ENCODE data around the gene ENG. TPM values are rescaled to one million over a fixed set of nuclear protein-coding genes. Genes with fewer than 3 reads are reported as not detected.

The ENG gene
- total and polyA plus RNA-seq, 8 donors: 9.7 to 42.4 (median 20.5) TPM

DNA sequence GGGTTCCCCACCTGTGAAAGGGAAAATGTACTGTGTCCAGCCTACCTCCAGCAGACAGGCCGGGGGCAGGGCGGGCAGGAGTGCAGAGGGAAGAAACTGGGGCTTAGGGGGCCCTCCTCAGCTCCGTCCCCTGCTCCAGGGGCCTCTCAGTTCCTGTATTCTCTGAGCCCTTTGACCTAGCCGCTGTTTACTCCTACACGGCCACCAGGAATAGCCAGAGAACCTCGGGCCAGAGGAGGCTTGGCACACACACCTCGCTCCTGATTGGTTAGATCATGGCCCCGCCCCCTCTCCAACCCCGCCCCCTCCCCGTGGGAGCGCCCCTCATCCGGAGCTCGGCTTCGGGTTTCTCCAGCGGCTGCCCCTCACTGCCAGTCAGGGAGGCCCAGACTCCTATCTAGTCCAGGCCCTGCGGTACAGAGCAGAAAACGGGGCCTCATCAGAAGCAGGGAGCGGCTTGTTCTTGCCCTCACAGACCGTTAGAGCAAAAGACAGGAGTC is 42.8 kb upstream of the ENG start:
- FAIRE-seq: no peak
- peak; percentile 52 to 81 (median 77) for ATAC-seq
- Histone ChIP-seq H3K27ac (peak overlapping the region in 3 of 4 donors; percentile 22 to 83 (median 51)), H3K4me3 (peak overlapping the region in 2 of 4 donors; percentile 96), H3K4me1 (peaks cover 13 to 29% (median 14%) of the 10 kb centered on the region in 3 donors), H3K9me3 (no peaks in the 10 kb centered on the region), H3K36me3 (peaks cover 10 to 36% (median 10%) of the 10 kb centered on the region in 3 donors), H3K27me3 (no peaks in the 10 kb centered on the region)
- intact Hi-C loops (cut with DNase I): no loop called here
- DNase-seq: peak; percentile 78 to 91 (median 81)
- TF ChIP-seq, protein P1, sequence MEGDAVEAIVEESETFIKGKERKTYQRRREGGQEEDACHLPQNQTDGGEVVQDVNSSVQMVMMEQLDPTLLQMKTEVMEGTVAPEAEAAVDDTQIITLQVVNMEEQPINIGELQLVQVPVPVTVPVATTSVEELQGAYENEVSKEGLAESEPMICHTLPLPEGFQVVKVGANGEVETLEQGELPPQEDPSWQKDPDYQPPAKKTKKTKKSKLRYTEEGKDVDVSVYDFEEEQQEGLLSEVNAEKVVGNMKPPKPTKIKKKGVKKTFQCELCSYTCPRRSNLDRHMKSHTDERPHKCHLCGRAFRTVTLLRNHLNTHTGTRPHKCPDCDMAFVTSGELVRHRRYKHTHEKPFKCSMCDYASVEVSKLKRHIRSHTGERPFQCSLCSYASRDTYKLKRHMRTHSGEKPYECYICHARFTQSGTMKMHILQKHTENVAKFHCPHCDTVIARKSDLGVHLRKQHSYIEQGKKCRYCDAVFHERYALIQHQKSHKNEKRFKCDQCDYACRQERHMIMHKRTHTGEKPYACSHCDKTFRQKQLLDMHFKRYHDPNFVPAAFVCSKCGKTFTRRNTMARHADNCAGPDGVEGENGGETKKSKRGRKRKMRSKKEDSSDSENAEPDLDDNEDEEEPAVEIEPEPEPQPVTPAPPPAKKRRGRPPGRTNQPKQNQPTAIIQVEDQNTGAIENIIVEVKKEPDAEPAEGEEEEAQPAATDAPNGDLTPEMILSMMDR (IDR thresholded peaks at IDR 0.05): no peak
- 10% methylated on average over 16 to 19 of the region's 19 CpGs for WGBS, 2 donors

DNA sequence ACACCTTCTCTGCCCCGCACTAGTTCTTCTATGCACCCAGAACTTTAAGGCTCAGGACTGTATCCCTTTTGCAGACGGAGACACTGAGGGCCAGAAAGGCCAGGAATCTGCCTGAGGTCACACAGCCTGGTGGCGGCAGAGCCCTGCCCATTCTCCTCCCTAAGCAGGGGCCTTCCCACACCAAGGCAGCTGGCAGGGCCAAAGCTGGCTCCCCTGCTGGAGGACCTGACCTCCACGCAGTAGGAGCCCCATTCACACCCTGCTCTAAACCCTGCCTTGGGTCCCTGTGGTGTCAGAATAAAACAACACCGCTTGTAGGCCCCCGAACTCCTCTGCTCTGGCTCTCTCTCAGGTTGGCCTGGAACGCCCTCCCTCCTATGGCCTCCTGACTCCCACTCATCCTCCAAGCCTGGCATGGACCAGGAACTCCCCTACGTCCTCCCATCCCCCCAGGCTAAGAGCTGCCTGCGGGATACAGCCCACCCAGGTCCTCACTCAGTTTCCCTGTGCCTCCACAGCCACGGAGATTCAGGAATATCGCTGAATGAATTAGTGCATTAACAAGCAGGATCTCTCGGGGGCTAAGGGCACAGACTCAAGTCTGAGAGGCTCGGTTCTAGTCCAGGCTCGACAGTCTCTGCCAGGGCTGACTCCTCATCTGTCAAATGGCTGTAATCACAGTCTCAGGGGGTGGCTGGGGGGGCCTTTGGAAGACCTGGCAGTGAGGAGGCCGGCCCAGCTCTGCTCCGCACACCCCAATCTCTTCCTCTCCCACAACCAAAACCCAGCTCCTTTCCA is 42.1 kb upstream of the ENG start:
- ATAC-seq: no peak
- Histone ChIP-seq H3K4me1 (peaks cover 13 to 29% (median 14%) of the 10 kb centered on the region in 3 donors), H3K9me3 (no peaks in the 10 kb centered on the region), H3K36me3 (peaks cover 10 to 36% (median 10%) of the 10 kb centered on the region in 3 donors), H3K27ac (peak overlapping the region in 2 of 4 donors; percentile 22 to 83), H3K27me3 (no peaks in the 10 kb centered on the region), H3K4me3 (peak overlapping the region in 2 of 4 donors; percentile 17 to 96)
- intact Hi-C loops (cut with DNase I): no loop called here
- TF ChIP-seq, protein P1 (IDR thresholded peaks at IDR 0.05): no peak
- FAIRE-seq: no peak
- WGBS, 2 donors: 63 to 70% methylated on average over 16 of the region's 16 CpGs
- DNase-seq: peak in 1 of 6 donors; percentile 48

DNA sequence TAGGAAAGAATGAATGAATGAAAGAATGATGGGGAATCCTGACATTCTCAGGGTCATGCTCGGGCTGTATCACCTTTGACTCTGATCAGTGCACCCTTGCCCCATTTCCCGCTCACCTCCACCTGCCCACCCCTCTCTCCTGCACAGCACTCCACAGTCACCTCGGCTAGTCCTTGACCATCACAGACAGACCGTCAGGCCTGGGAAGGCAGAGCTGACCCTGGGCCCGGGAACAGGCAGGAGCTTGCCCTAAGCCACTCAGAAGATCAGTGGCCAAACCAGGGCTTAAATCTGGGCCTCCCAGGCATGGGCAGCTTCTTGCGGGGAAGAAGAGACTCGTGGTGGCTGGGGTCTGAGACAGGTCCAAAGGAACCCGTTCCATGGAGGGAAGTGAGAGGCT is 41.4 kb upstream of the ENG start:
- WGBS, 2 donors: 96% methylated on average over 8 of the region's 8 CpGs
- peaks cover 13 to 25% (median 14%) of the 10 kb centered on the region in 3 donors for H3K4me1 ChIP-seq
- TF ChIP-seq, protein P1 (IDR thresholded peaks at IDR 0.05): no peak
- no peak for FAIRE-seq
- H3K4me3 ChIP-seq: no peak overlapping the region
- no peak for ATAC-seq
- intact Hi-C loops (cut with DNase I): no loop called here
- H3K27me3 ChIP-seq: no peaks in the 10 kb centered on the region
- H3K27ac ChIP-seq: no peak overlapping the region
- peaks cover 10 to 36% (median 10%) of the 10 kb centered on the region in 3 donors for H3K36me3 ChIP-seq
- peak in 1 of 6 donors; percentile 50 for DNase-seq
- no peaks in the 10 kb centered on the region for H3K9me3 ChIP-seq

- H3K27me3 ChIP-seq: no peaks in the 10 kb centered on the region
- peaks cover 6 to 17% (median 8%) of the 10 kb centered on the region in 3 donors for H3K4me1 ChIP-seq
- no peak overlapping the region for H3K4me3 ChIP-seq
- FAIRE-seq: no peak
- 95 to 97% methylated on average over 4 of the region's 4 CpGs for WGBS, 2 donors
- TF ChIP-seq, protein P1 (IDR thresholded peaks at IDR 0.05): no peak
- DNase-seq: no peak
- H3K9me3 ChIP-seq: no peaks in the 10 kb centered on the region
- intact Hi-C loops (cut with DNase I): no loop called here
- no peak overlapping the region for H3K27ac ChIP-seq
- H3K36me3 ChIP-seq: peaks cover 10 to 48% (median 10%) of the 10 kb centered on the region in 3 donors
- ATAC-seq: no peak
Observed at GRCh38 chr9:127893392-127893791, 38.9 kb upstream of the ENG start.

All from pancreas (tissue), 10 donors.